B cell (primary cell): ENCODE measurements around the gene STAMBP.

Experiments used
- CTCF ChIP-seq: fragments of 200-600 bp; IDR thresholded peaks from one replicate; pipeline ENCODE4 v1.8.0; 2022; ENCODE audit warnings: antibody characterized with exemption, mild to moderate bottlenecking
- EZH2 ChIP-seq: IDR thresholded peaks from 2 replicates; pipeline ENCODE4 v1.6.1; 2012; ENCODE audit warnings: borderline replicate concordance, low read depth, mild to moderate bottlenecking, moderate library complexity, low read length; ENCODE audit not compliant: insufficient read depth, poor library complexity, severe bottlenecking

GRCh38 chr2:73899801-73900336, 71.1 kb downstream of the STAMBP start:
- TF ChIP-seq CTCF (no peak), EZH2 (no peak)
